K562 (cell line): Measurements from ENCODE around the gene SPTLC1. TPM values are rescaled to one million over a fixed set of nuclear protein-coding genes. Genes with fewer than 3 reads are reported as not detected.
A peak's percentile ranks its signal among the peaks of the same experiment; 100 is the strongest.

ENCODE experiments used
- ATAC-seq: fragments of 200-7000 bp; cut with Tn5 transposase; 3 replicates; pipeline ENCODE4 v1.9.1; 2020; ENCODE audit warnings: moderate library complexity
- BruUV-seq: library from RNA; stranded (reverse); fragments of 400-500 nt; replicated peaks from 2 replicates; lab custom pipeline; 2021; lab: Mats Ljungman, UMichigan
- CTCF ChIA-PET: fragments of 300-600 bp; formaldehyde crosslinking; extraction: SDS; loops from one replicate; lab custom pipeline; 2021; ENCODE audit warnings: low intra/inter-chr PET ratio; lab: Yijun Ruan, JAX
- POLR2A ChIA-PET: fragments of 300-600, 350-650 bp; sonication (Branson Sonifier 250); formaldehyde crosslinking; extraction: SDS; loops from one replicate; lab custom pipeline; 2021; ENCODE audit warnings: antibody characterized with exemption, inconsistent platforms; lab: Yijun Ruan, JAX
- DNase-seq, 4 experiments: peaks; one replicate each; pipeline versions ENCODE4 v3.0.0 to v3.0.0-alpha.2; 2011 to 2018; ENCODE audit warnings: low spot score in 3 of 4, mixed read lengths in 3 of 4; ENCODE audit errors: extremely low read depth in 1 of 4
- FAIRE-seq: peaks from 2 replicates; lab custom pipeline; 2011; peaks lifted over from hg19 to GRCh38; lab: Jason Lieb, UNC
- H2AFZ ChIP-seq: 2 replicates; pipeline ENCODE4 v1.6.0; 2011; ENCODE audit warnings: low read depth, low read length, control low read depth, inconsistent platforms
- H3K27ac ChIP-seq: fragments of 200-600 bp; 3 replicates; pipeline ENCODE4 v1.8.0; 2011; ENCODE audit warnings: low read depth, mild to moderate bottlenecking, control low read depth, inconsistent platforms, low read length, moderate library complexity, mixed read lengths; ENCODE audit errors: extremely low read depth
- H3K27me3 ChIP-seq, 2 experiments: fragments of 300-600 bp in 1 of 2; 2 replicates in 1 of 2; 3 replicates in 1 of 2; pipeline versions ENCODE4 v1.6.0 to v1.8.0; 2011; ENCODE audit warnings: inconsistent platforms in 2 of 2, low read length in 2 of 2, mild to moderate bottlenecking in 1 of 2, mixed read lengths in 1 of 2, moderate library complexity in 1 of 2; ENCODE audit not compliant: control insufficient read depth in 2 of 2, insufficient read depth in 2 of 2
- H3K36me3 ChIP-seq: fragments of 300-600 bp; 3 replicates; pipeline ENCODE4 v1.8.0; 2011; ENCODE audit warnings: mild to moderate bottlenecking, low read length, inconsistent platforms; ENCODE audit not compliant: control insufficient read depth, insufficient read depth
- H3K4me1 ChIP-seq, 2 experiments: fragments of 200-600 bp in 1 of 2; replicated peaks in 1 of 2; 2 replicates in 1 of 2; 3 replicates in 1 of 2; pipeline versions ENCODE4 v1.5.1 to v1.8.0; 2011; ENCODE audit warnings: inconsistent platforms in 2 of 2, low read length in 2 of 2, mild to moderate bottlenecking in 1 of 2, mixed read lengths in 1 of 2, moderate library complexity in 1 of 2; ENCODE audit not compliant: control insufficient read depth in 2 of 2, insufficient read depth in 2 of 2
- H3K4me2 ChIP-seq: 2 replicates; pipeline ENCODE4 v1.6.1; 2011; ENCODE audit warnings: low read length, control low read depth, inconsistent platforms, mixed read lengths; ENCODE audit not compliant: insufficient read depth
- H3K4me3 ChIP-seq: fragments of 200-600 bp; sonication (generic), shearing (Covaris generic); 2 replicates; pipeline ENCODE4 v1.5.1; 2016; ENCODE audit warnings: control low read depth, inconsistent platforms
- H3K79me2 ChIP-seq: fragments of 200-600 bp; 3 replicates; pipeline ENCODE4 v1.8.0; 2011; ENCODE audit warnings: low read length, inconsistent platforms; ENCODE audit not compliant: control insufficient read depth, insufficient read depth
- H3K9ac ChIP-seq, 2 experiments: 2 replicates each; pipeline versions ENCODE4 v1.6.0 to v1.6.1; 2011; ENCODE audit warnings: low read depth in 2 of 2, low read length in 2 of 2, control low read depth in 1 of 2, inconsistent platforms in 1 of 2, mild to moderate bottlenecking in 1 of 2, mixed read lengths in 1 of 2; ENCODE audit not compliant: insufficient read depth in 1 of 2
- H3K9me1 ChIP-seq: one replicate; pipeline ENCODE4 v1.6.0; 2011; ENCODE audit warnings: inconsistent platforms, mild to moderate bottlenecking, low read length, moderate library complexity; ENCODE audit not compliant: control insufficient read depth, insufficient read depth
- H3K9me3 ChIP-seq: replicated peaks from 2 replicates; pipeline ENCODE4 v1.5.1; 2011; ENCODE audit warnings: low read depth, low read length, inconsistent platforms; ENCODE audit not compliant: control insufficient read depth, insufficient read depth
- H4K20me1 ChIP-seq: replicated peaks from 2 replicates; pipeline ENCODE4 v1.6.1; 2011; ENCODE audit warnings: low read length, inconsistent platforms, mixed read lengths; ENCODE audit not compliant: control insufficient read depth, insufficient read depth
- AFF1 ChIP-seq, 2 experiments: fragments of 450-650 bp; IDR thresholded peaks; 2 replicates each; pipeline ENCODE4 v1.6.1; 2018; ENCODE audit warnings: mild to moderate bottlenecking in 2 of 2, low read depth in 1 of 2; ENCODE audit not compliant: partially characterized antibody in 2 of 2
- FUS ChIP-seq: fragments of 200-400 bp; formaldehyde crosslinking; optimal IDR thresholded peaks from 2 replicates; pipeline ENCODE3; 2017; ENCODE audit warnings: low read depth, low read length
- NELFE ChIP-seq: IDR thresholded peaks from 2 replicates; pipeline ENCODE4 v1.6.1; 2011; ENCODE audit warnings: mild to moderate bottlenecking; ENCODE audit not compliant: insufficient read depth, insufficient read length
- NR1H2 ChIP-seq: sonication (generic); formaldehyde crosslinking; IDR thresholded peaks from 2 replicates; pipeline ENCODE4 v1.4.0; 2020; ENCODE audit warnings: mild to moderate bottlenecking, missing genetic modification reagents
- POLR2G ChIP-seq: fragments of 200-400 bp; formaldehyde crosslinking; IDR thresholded peaks from 2 replicates; pipeline ENCODE4 v1.6.1; 2017; ENCODE audit warnings: low read depth, mild to moderate bottlenecking, antibody characterized with exemption, low read length, moderate library complexity
- TEAD1 ChIP-seq, 2 experiments: fragments of 450-650 bp in 1 of 2; sonication (generic) in 1 of 2; formaldehyde crosslinking; IDR thresholded peaks; 2 replicates each; pipeline versions ENCODE4 v1.4.0 to v1.8.0; 2020 to 2022; ENCODE audit warnings: mild to moderate bottlenecking in 2 of 2, missing genetic modification reagents in 1 of 2
- TEAD2 ChIP-seq: fragments of 450-650 bp; IDR thresholded peaks from 2 replicates; pipeline ENCODE4 v1.6.1; 2016; ENCODE audit warnings: missing genetic modification characterization, control low read depth, missing compliant biosample characterization
- WGBS: fragments of 100-300 bp; shearing (Covaris generic); methylation state at CpG from one replicate; pipeline ENCODE4 v1.1.6; 2016; ENCODE audit warnings: low coverage, mixed read lengths; ENCODE audit not compliant: insufficient coverage; ENCODE audit errors: missing lambda C conversion rate; 5-methylcytosine and 5-hydroxymethylcytosine counted together
- in situ Hi-C: fragments of 300-500 bp; cut with MboI; formaldehyde crosslinking; loops from 4 replicates; pipeline ENCODE4 v1.15.0; 2018; ENCODE audit warnings: inconsistent platforms, mixed read lengths
- intact Hi-C: fragments of 100-400 bp; cut with micrococcal nuclease; formaldehyde crosslinking; loops from 2 replicates; pipeline ENCODE4 v1.14.2; 2022
- polyA plus RNA-seq, 8 experiments: library from polyadenylated mRNA; depleted of rRNA in 4 of 8; stranded (reverse) in 5 of 8; unstranded in 3 of 8; fragments of >200 nt; fragmentation: Nextera tagmentation in 2 of 8; fragmentation: Illumina TruSeq in 1 of 8; extraction: Ambion mirVana in 2 of 8; extraction: Trizol in 1 of 8; gene quantifications; 2 replicates each; pipeline versions ENCODE4 v1.2.1 to v1.2.3, GENCODE V29; 2011 to 2014; ENCODE audit warnings: inconsistent platforms in 1 of 8, missing spikeins in 1 of 8
- total RNA-seq, 7 experiments: library from RNA; depleted of rRNA in 6 of 7; stranded (reverse); fragments of >200 nt in 6 of 7; fragmentation: Illumina TruSeq in 2 of 7; extraction: Trizol in 2 of 7; gene quantifications; 2 replicates each; pipeline versions ENCODE4 v1.2.1 to v1.2.3, GENCODE V29; 2011 to 2021; ENCODE audit warnings: low replicate concordance in 1 of 7

The SPTLC1 gene
- total and polyA plus RNA-seq, 9 of the 15 experiments (the other 6 are each of a cell fraction or from before 2014, with no cell fraction given), result 58.8 to 125 (median 84.5) TPM

GRCh38 chr9:92147852-92148180 is 32.6 kb upstream of the SPTLC1 start (continued):
- TF ChIP-seq TEAD2 (tag), result no peak
- TF ChIP-seq POLR2G, result 0 out of 2 replicates have a peak, but pooled peaks have one; percentile 53

GRCh38 chr9:92147030-92147851 is 32.0 kb upstream of the SPTLC1 start:
- in situ Hi-C loops (no loop called here), intact Hi-C loops (no loop called here)
- H3K79me2 ChIP-seq, result no peaks in the 10 kb centered on the region
- TSS peak; percentile 37 for BruUV-seq
- DNase-seq (peak; percentile 71 to 86 (median 72)), ATAC-seq (peak; percentile 92), FAIRE-seq (peak; percentile 99)
- ChIA-PET POLR2A (interaction anchor here (1.0 to 1.5 kb wide), 3 partner anchors 25 to 85 kb away, joined by 3 to 5 read pairs (median 4); no protein-coding TSS in a partner anchor), CTCF (no interaction called here)
- peak overlapping the region; percentile 98 for H2AFZ ChIP-seq
- H3K4me3 ChIP-seq, result no peak overlapping the region; the same call in 1 of the 2 replicates
- H3K27ac ChIP-seq, result peak overlapping the region; percentile 63
- H3K9me3 ChIP-seq, result no peaks in the 10 kb centered on the region
- peak overlapping the region; percentile 73 for H3K4me2 ChIP-seq
- H3K27me3 ChIP-seq, result no peaks in the 10 kb centered on the region
- no peaks in the 10 kb centered on the region for H3K36me3 ChIP-seq
- WGBS, result 10% methylated on average over 19 of the region's 21 CpGs
- no peaks in the 10 kb centered on the region for H4K20me1 ChIP-seq
- peak overlapping the region; percentile 46 to 53 for H3K9ac ChIP-seq
- no peaks in the 10 kb centered on the region for H3K9me1 ChIP-seq
- H3K4me1 ChIP-seq, result peaks cover 15 to 17% of the 10 kb centered on the region in 2 experiments
- TF ChIP-seq TEAD1 (CRISPR knock-in tag; IDR thresholded peaks at IDR 0.05) (peak in 1 of 2 experiments; percentile 77; a peak in 2 of 4 replicates), NR1H2 (peak; percentile 74; the same call in 1 of the 2 replicates), AFF1 (IDR thresholded peaks at IDR 0.05; ENCODE audit: low read depth in 1 of 2, partially characterized antibody in 2 of 2) (peak; percentile 42 to 90), FUS (no peak), NELFE (no peak)
